Spleen (tissue), 11 donors: ENCODE measurements around the gene PGLYRP1. TPM values are rescaled to one million over a fixed set of nuclear protein-coding genes. Genes with fewer than 3 reads are reported as not detected.
A peak's percentile ranks its signal among the peaks of the same experiment; 100 is the strongest.

Experiments used
- DNase-seq: peaks from one replicate; pipeline ENCODE4 v3.0.0-alpha.2; 2020
- H3K27ac ChIP-seq, 8 donors: fragments of 200-600 bp; sonication (generic) in 7 of 8; 1 replicate in 4 of 8; 2 replicates in 4 of 8; pipeline versions ENCODE4 v1.5.0 to v1.8.0; 2016 to 2021; ENCODE audit warnings: inconsistent platforms in 4 of 8, mild to moderate bottlenecking in 4 of 8, moderate library complexity in 1 of 8
- H3K27me3 ChIP-seq, 7 donors: fragments of 200-600 bp; sonication (generic) in 6 of 7; replicated peaks in 1 of 7; 1 replicate in 4 of 7; 2 replicates in 3 of 7; pipeline versions ENCODE4 v1.5.0 to v1.8.0; 2016 to 2021; ENCODE audit warnings: inconsistent platforms in 3 of 7, mild to moderate bottlenecking in 1 of 7
- H3K36me3 ChIP-seq, 6 donors: fragments of 200-600 bp; sonication (generic) in 5 of 6; 1 replicate in 4 of 6; 2 replicates in 2 of 6; pipeline versions ENCODE4 v1.5.0 to v1.8.0; 2016 to 2021; ENCODE audit warnings: inconsistent platforms in 2 of 6
- H3K4me1 ChIP-seq, 6 donors: fragments of 200-600 bp; sonication (generic) in 5 of 6; 1 replicate in 3 of 6; 2 replicates in 3 of 6; pipeline versions ENCODE4 v1.5.0 to v1.8.0; 2016 to 2021; ENCODE audit warnings: inconsistent platforms in 3 of 6
- H3K4me3 ChIP-seq, 8 donors: fragments of 200-600 bp; sonication (generic) in 7 of 8; 1 replicate in 4 of 8; 2 replicates in 4 of 8; pipeline versions ENCODE4 v1.5.0 to v1.8.0; 2016 to 2021; ENCODE audit warnings: inconsistent platforms in 4 of 8, mild to moderate bottlenecking in 4 of 8, moderate library complexity in 2 of 8
- H3K9me3 ChIP-seq, 8 donors: fragments of 200-600 bp; sonication (generic) in 7 of 8; 1 replicate in 4 of 8; 2 replicates in 4 of 8; pipeline versions ENCODE4 v1.5.0 to v1.8.0; 2016 to 2021; ENCODE audit warnings: inconsistent platforms in 4 of 8
- CTCF ChIP-seq, 11 experiments: fragments of 200-600 bp in 7 of 11; fragments of 450-650 bp in 4 of 11; sonication (generic) in 4 of 11; IDR thresholded peaks in 8 of 11; conservative IDR thresholded peaks in 3 of 11; 1 replicate in 7 of 11; 2 replicates in 4 of 11; pipeline versions ENCODE4 v1.4.0 to v1.8.0; 2016 to 2021; ENCODE audit warnings: antibody characterized with exemption in 11 of 11, inconsistent platforms in 4 of 11, mild to moderate bottlenecking in 1 of 11
- POLR2A ChIP-seq, 3 donors: fragments of 450-650 bp; IDR thresholded peaks; one replicate each; pipeline ENCODE4 v1.5.1; 2017; ENCODE audit warnings: antibody characterized with exemption in 3 of 3, mild to moderate bottlenecking in 1 of 3
- POLR2AphosphoS5 ChIP-seq, 3 donors: sonication (generic); formaldehyde crosslinking; IDR thresholded peaks; one replicate each; pipeline ENCODE4 v1.5.1; 2017; ENCODE audit warnings: antibody characterized with exemption in 3 of 3
- WGBS, 5 donors: extraction: QIAGEN DNeasy Blood & Tissue Kit in 3 of 5; methylation state at CpG; one replicate each; pipeline versions ENCODE4 v1.1.5 to v1.1.7; 2013 to 2018; 5-methylcytosine and 5-hydroxymethylcytosine counted together
- intact Hi-C: fragments of 100-400 bp; cut with DNase I; formaldehyde crosslinking; loops from one replicate; pipeline ENCODE4 v1.15.0; 2023; ENCODE audit warnings: low total_unique reads
- polyA plus RNA-seq, 3 donors: library from polyadenylated mRNA; stranded (reverse); fragments of 200-250 nt; gene quantifications; one replicate each; pipeline ENCODE4 v1.2.1, GENCODE V29; 2013
- total RNA-seq, 7 donors: library from RNA; depleted of rRNA in 3 of 7; stranded (reverse); fragments of >200 nt in 3 of 7; fragmentation: NEBNext Ultra II Directional in 4 of 7; extraction: Animal tissue kit (Norgen Biotek cat#: 25700) in 4 of 7; gene quantifications; one replicate each; pipeline versions ENCODE4 v1.1.0 to v1.2.1, GENCODE V29; 2016 to 2021
- donor health status: healthy with polysubstance abuse.
- donor health status: DM: no; HTN: no; CAD: no; lungs with moderate emphysema.
- donor health status: DM: no; HTN: no; CAD: no.
- donor health status: Bipolar disorder and iron deficiency.
- donor health status: healthy.
- donor health status: DM: no; HTN: no; CAD: no.
- donor health status: DM: yes; HTN: yes; CAD: no.

The PGLYRP1 gene
- total and polyA plus RNA-seq, 10 donors, result 2.5 to 97.9 (median 13.6) TPM

- WGBS, 5 donors, result 19 to 23% (median 21%) methylated on average over 13 of the region's 13 CpGs
- DNase-seq, result no peak
Measured at GRCh38 chr19:45995715-45996385, 27.0 kb downstream of the PGLYRP1 start.

DNA sequence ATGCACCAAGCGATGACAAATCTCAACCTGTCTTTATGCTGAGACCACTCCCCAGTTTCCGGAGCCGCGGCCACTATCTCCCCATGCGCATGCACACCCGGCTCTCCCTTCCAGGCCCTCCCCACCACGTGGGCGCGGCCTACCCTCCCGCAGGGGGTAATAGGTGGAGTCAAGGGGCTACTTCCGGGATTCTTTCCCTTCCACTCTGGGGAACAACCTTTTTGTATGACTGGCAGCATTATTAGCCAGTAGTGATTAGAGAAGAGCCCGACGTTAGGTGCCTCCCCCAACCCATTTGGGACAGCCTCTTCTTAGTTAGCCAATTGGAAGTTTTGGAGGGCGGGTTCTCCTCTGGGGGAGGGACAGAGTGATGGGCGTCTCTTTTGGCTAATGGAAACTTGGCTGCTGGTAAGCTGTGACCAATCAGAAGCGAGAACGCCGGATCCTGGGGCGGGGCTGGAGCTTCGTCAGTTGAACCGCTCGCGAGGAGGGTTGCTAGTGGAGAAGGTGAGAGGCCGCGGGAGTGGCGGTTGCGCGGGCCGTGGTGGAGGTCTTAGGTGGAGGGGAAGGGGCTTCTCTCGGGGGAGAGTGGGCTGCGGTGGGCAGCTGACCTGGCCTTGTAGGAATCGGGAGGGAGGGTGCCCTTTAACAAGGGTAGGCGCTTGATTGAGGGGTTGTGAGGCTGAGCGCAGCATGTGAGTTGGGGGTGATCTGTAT lies 27.7 kb downstream of the PGLYRP1 start, which contains the start of gene CCDC61:
Gene CCDC61, plus strand, starts transcription at position 470 of the 717 bp plus-strand sequence. CDS start 7,552 bp downstream, outside the sequence.
- Histone ChIP-seq H3K36me3 (peaks cover 0 to 12% (median 0%) of the 10 kb centered on the region in 6 donors), H3K27ac (peak within 1 kb of the TSS; percentile 36 to 91 (median 84)), H3K9me3 (no peaks in the 10 kb centered on the region), H3K4me1 (peaks cover 7 to 37% (median 27%) of the 10 kb centered on the region in 6 donors), H3K4me3 (peak within 1 kb of the TSS; percentile 53 to 79 (median 63)), H3K27me3 (peaks cover 0 to 14% (median 0%) of the 10 kb centered on the region in 7 donors)
- intact Hi-C loops, result no loop called here
- peak; percentile 38 to 79 (median 52) for TF ChIP-seq POLR2A (IDR thresholded peaks at IDR 0.05)
- TF ChIP-seq POLR2AphosphoS5 (IDR thresholded peaks at IDR 0.05), result peak; percentile 88 to 94 (median 89)
- peak in 2 of 11 experiments; percentile 30 to 44 for TF ChIP-seq CTCF (IDR thresholded peaks at IDR 0.05 in 8 of 11, conservative IDR thresholded peaks at IDR 0.05 in 3 of 11)
- DNase-seq, result peak; percentile 97
- WGBS, 5 donors, result 0 to 1% (median 1%) methylated on average over 32 to 34 of the region's 34 CpGs

More at GRCh38 chr19:45995715-45996385, 27.0 kb downstream of the PGLYRP1 start:
- H3K27ac ChIP-seq, result peak overlapping the region; percentile 36 to 91 (median 84)
- peaks cover 0 to 15% (median 0%) of the 10 kb centered on the region in 7 donors for H3K27me3 ChIP-seq
- H3K36me3 ChIP-seq, result peaks cover 0 to 12% (median 0%) of the 10 kb centered on the region in 6 donors
- intact Hi-C loops, result no loop called here
- peaks cover 11 to 44% (median 34%) of the 10 kb centered on the region in 6 donors for H3K4me1 ChIP-seq
- H3K9me3 ChIP-seq, result no peaks in the 10 kb centered on the region
- TF ChIP-seq CTCF (IDR thresholded peaks at IDR 0.05 in 8 of 11, conservative IDR thresholded peaks at IDR 0.05 in 3 of 11) (no peak), POLR2AphosphoS5 (IDR thresholded peaks at IDR 0.05) (no peak), POLR2A (IDR thresholded peaks at IDR 0.05) (no peak)
- H3K4me3 ChIP-seq, result peak overlapping the region; percentile 39 to 79 (median 63)

- Histone ChIP-seq H3K27me3 (peaks cover 0 to 14% (median 0%) of the 10 kb centered on the region in 7 donors), H3K9me3 (no peaks in the 10 kb centered on the region), H3K27ac (peak overlapping the region in 4 of 8 donors; percentile 18 to 90 (median 46)), H3K36me3 (peaks cover 0 to 12% (median 0%) of the 10 kb centered on the region in 6 donors), H3K4me3 (peak overlapping the region; percentile 47 to 79 (median 62)), H3K4me1 (peaks cover 4 to 31% (median 21%) of the 10 kb centered on the region in 6 donors)
- intact Hi-C loops, result no loop called here
- TF ChIP-seq POLR2A (IDR thresholded peaks at IDR 0.05), result no peak
- TF ChIP-seq CTCF (IDR thresholded peaks at IDR 0.05 in 8 of 11, conservative IDR thresholded peaks at IDR 0.05 in 3 of 11), result no peak
- no peak for TF ChIP-seq POLR2AphosphoS5 (IDR thresholded peaks at IDR 0.05)
- 7 to 14% (median 9%) methylated on average over 8 of the region's 8 CpGs for WGBS, 5 donors
- DNase-seq, result no peak
Measured at GRCh38 chr19:45994456-45994997, 28.3 kb downstream of the PGLYRP1 start.
